ENCODE data around the gene CDT1.

CDT1 gene

DNA sequence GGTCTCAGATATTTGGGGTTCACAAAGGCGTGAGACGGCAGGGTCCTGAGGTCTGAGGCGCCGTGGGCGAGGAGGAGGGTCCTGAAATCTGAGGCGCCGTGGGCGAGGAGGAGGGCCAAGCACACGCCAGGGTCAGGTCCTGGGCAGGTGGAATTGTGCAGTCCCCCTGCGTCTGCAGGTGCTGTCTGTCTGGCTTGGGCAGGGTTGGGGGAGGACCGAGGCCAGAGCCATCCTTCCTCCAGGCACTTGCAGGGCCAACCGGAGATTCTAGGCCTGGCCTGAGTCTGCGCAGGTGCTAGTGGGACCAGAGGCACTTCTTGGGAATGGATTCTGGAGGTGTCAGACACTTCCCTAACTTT, 10.5 kb downstream of the CDT1 start:
- H2AFZ ChIP-seq (ENCODE audit: low read length) = no peak overlapping the region
- H3K23ac ChIP-seq (ENCODE audit: low read depth, low read length, poor library complexity) = peak overlapping the region; percentile 52
- peak overlapping the region; percentile 47 for H3K14ac ChIP-seq (ENCODE audit: low read length)
- peak overlapping the region; percentile 66 for H2AK5ac ChIP-seq (ENCODE audit: low read depth, low read length)
- H2BK120ac ChIP-seq (ENCODE audit: low read depth, low read length) = no peak overlapping the region
- H3K9me3 ChIP-seq (replicated peaks in 1 of 2; ENCODE audit: control insufficient read depth in 2 of 2, insufficient read depth in 1 of 2, low read depth in 1 of 2, low read length in 2 of 2) = peaks cover 0 to 8% of the 10 kb centered on the region in 2 donors
- no peak overlapping the region for H4K8ac ChIP-seq (ENCODE audit: low read depth, low read length)
- no CpG with 5 or more reads among the region's 13 CpGs for WGBS, 2 donors (ENCODE audit: extremely low coverage in 2 of 2, insufficient read length in 2 of 2, insufficient replicate concordance in 1 of 2)
- H3K79me1 ChIP-seq (ENCODE audit: low read depth, low read length) = peaks cover 17% of the 10 kb centered on the region
- H3K4ac ChIP-seq (ENCODE audit: low read length) = no peak overlapping the region
- DNase-seq (ENCODE audit: low spot score) = no peak
- no peak overlapping the region for H3K4me2 ChIP-seq (ENCODE audit: insufficient read depth, low read length, poor library complexity, severe bottlenecking)
- peaks cover 10 to 11% of the 10 kb centered on the region in 2 donors for H3K4me1 ChIP-seq (ENCODE audit: control insufficient read depth in 2 of 2, insufficient read depth in 1 of 2, low read depth in 1 of 2, low read length in 2 of 2)
- no peak overlapping the region for H3K4me3 ChIP-seq (ENCODE audit: low read length in 2 of 2)
- peak overlapping the region; percentile 67 for H3K9ac ChIP-seq (ENCODE audit: low read depth, low read length, poor library complexity)
- H3K18ac ChIP-seq (ENCODE audit: low read length) = no peak overlapping the region
- H3K27ac ChIP-seq (replicated peaks; ENCODE audit: low read length) = no peak overlapping the region
- peaks cover 12 to 15% of the 10 kb centered on the region in 2 donors for H3K36me3 ChIP-seq (replicated peaks in 1 of 2; ENCODE audit: control insufficient read depth in 2 of 2, insufficient read depth in 2 of 2, low read length in 2 of 2)
- H4K91ac ChIP-seq (ENCODE audit: low read depth, low read length, poor library complexity) = no peak overlapping the region
- no peak overlapping the region for H2BK12ac ChIP-seq (ENCODE audit: low read length)
- no peak overlapping the region for H2BK5ac ChIP-seq (ENCODE audit: low read length)
- no peaks in the 10 kb centered on the region for H3K27me3 ChIP-seq (ENCODE audit: control insufficient read depth in 3 of 3, insufficient read depth in 3 of 3, low read depth in 1 of 3, low read length in 3 of 3)
- H2BK15ac ChIP-seq (ENCODE audit: low read length) = no peak overlapping the region

DNA sequence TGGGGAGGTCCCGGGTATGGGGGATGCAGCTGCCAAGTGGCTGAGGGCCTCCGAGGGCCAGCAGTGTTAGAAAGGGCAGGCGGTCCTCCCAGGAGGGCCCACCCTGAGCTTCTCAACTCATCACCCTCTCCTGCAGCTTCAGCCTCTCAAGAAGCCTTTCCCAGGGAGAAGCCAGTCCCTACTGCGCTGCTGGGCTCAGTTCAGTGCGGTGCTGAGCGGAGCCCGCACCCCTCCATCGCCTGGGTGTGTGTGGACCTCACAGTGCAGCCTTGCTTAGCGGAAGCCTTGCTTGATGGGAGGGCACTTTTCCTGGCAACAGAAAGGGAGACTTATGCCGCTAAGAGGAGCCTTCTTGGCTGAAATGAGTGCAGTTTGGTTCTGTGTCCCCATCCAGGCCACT, 11.6 kb downstream of the CDT1 start:
- H2AFZ ChIP-seq (ENCODE audit: low read length) = no peak overlapping the region
- H3K4ac ChIP-seq (ENCODE audit: low read length) = no peak overlapping the region
- H4K91ac ChIP-seq (ENCODE audit: low read depth, low read length, poor library complexity) = no peak overlapping the region
- no peaks in the 10 kb centered on the region for H3K27me3 ChIP-seq (ENCODE audit: control insufficient read depth in 3 of 3, insufficient read depth in 3 of 3, low read depth in 1 of 3, low read length in 3 of 3)
- no peak overlapping the region for H3K27ac ChIP-seq (replicated peaks; ENCODE audit: low read length)
- H3K9ac ChIP-seq (ENCODE audit: low read depth, low read length, poor library complexity) = no peak overlapping the region
- H2AK5ac ChIP-seq (ENCODE audit: low read depth, low read length) = peak overlapping the region; percentile 5
- no peak overlapping the region for H3K4me2 ChIP-seq (ENCODE audit: insufficient read depth, low read length, poor library complexity, severe bottlenecking)
- WGBS, 2 donors (ENCODE audit: extremely low coverage in 2 of 2, insufficient read length in 2 of 2, insufficient replicate concordance in 1 of 2) = no CpG with 5 or more reads among the region's 10 CpGs
- H3K18ac ChIP-seq (ENCODE audit: low read length) = no peak overlapping the region
- peaks cover 5 to 7% of the 10 kb centered on the region in 2 donors for H3K4me1 ChIP-seq (ENCODE audit: control insufficient read depth in 2 of 2, insufficient read depth in 1 of 2, low read depth in 1 of 2, low read length in 2 of 2)
- DNase-seq (ENCODE audit: low spot score) = no peak
- peaks cover 0 to 8% of the 10 kb centered on the region in 2 donors for H3K9me3 ChIP-seq (replicated peaks in 1 of 2; ENCODE audit: control insufficient read depth in 2 of 2, insufficient read depth in 1 of 2, low read depth in 1 of 2, low read length in 2 of 2)
- H2BK5ac ChIP-seq (ENCODE audit: low read length) = no peak overlapping the region
- H4K8ac ChIP-seq (ENCODE audit: low read depth, low read length) = no peak overlapping the region
- peak overlapping the region; percentile 46 for H3K23ac ChIP-seq (ENCODE audit: low read depth, low read length, poor library complexity)
- no peak overlapping the region for H3K4me3 ChIP-seq (ENCODE audit: low read length in 2 of 2)
- peaks cover 9% of the 10 kb centered on the region for H3K79me1 ChIP-seq (ENCODE audit: low read depth, low read length)
- H2BK12ac ChIP-seq (ENCODE audit: low read length) = no peak overlapping the region
- no peak overlapping the region for H3K14ac ChIP-seq (ENCODE audit: low read length)
- peak overlapping the region; percentile 19 for H2BK15ac ChIP-seq (ENCODE audit: low read length)
- H3K36me3 ChIP-seq (replicated peaks in 1 of 2; ENCODE audit: control insufficient read depth in 2 of 2, insufficient read depth in 2 of 2, low read length in 2 of 2) = peaks cover 3 to 4% of the 10 kb centered on the region in 2 donors
- no peak overlapping the region for H2BK120ac ChIP-seq (ENCODE audit: low read depth, low read length)

DNA sequence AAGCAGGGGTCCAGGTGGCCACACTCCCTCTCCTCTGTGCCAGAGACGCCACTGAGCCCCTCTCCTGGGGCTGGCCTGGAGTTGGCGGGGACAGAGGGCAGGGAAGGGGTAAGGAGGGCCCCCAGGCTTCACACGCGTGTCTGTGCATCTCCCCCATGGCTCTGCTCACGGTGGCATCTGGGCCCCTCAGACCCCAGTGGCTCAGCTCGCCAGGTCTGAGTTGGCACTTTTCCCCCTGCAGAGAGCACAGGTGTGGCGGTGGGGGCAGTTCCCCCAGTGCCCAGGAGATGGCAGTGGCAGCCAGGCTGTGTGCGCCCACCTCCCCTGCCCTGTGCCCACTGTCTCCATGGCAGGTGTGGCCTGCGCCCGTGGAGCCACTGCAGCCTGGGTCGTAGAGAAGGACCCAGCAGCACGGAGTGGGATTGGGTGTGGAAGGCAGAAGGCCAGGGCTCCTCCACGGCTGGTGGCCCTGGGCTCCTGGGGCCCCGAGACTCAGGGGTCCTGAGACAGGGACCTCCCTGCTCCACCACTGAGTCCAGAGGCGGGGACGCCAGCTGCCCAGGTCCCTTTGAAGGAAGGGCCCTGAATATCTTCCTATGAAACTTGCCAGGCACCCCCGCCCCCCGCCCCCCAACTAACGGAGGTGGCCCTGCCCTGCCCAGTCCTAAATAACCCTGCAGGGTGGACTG, 12.5 kb downstream of the CDT1 start:
- Histone ChIP-seq H3K23ac (ENCODE audit: low read depth, low read length, poor library complexity) (peak overlapping the region; percentile 58), H3K18ac (ENCODE audit: low read length) (peak overlapping the region; percentile 11), H2BK5ac (ENCODE audit: low read length) (no peak overlapping the region), H4K8ac (ENCODE audit: low read depth, low read length) (peak overlapping the region; percentile 66), H3K9me3 (replicated peaks in 1 of 2; ENCODE audit: control insufficient read depth in 2 of 2, insufficient read depth in 1 of 2, low read depth in 1 of 2, low read length in 2 of 2) (peaks cover 0 to 8% of the 10 kb centered on the region in 2 donors), H2BK15ac (ENCODE audit: low read length) (peak overlapping the region; percentile 19), H3K4me2 (ENCODE audit: insufficient read depth, low read length, poor library complexity, severe bottlenecking) (no peak overlapping the region), H4K91ac (ENCODE audit: low read depth, low read length, poor library complexity) (no peak overlapping the region), H2AFZ (ENCODE audit: low read length) (no peak overlapping the region), H3K36me3 (replicated peaks in 1 of 2; ENCODE audit: control insufficient read depth in 2 of 2, insufficient read depth in 2 of 2, low read length in 2 of 2) (no peaks in the 10 kb centered on the region), H3K79me1 (ENCODE audit: low read depth, low read length) (peaks cover 4% of the 10 kb centered on the region), H3K27me3 (ENCODE audit: control insufficient read depth in 3 of 3, insufficient read depth in 3 of 3, low read depth in 1 of 3, low read length in 3 of 3) (no peaks in the 10 kb centered on the region), H3K4me1 (ENCODE audit: control insufficient read depth in 2 of 2, insufficient read depth in 1 of 2, low read depth in 1 of 2, low read length in 2 of 2) (no peaks in the 10 kb centered on the region), H3K14ac (ENCODE audit: low read length) (no peak overlapping the region), H3K4ac (ENCODE audit: low read length) (no peak overlapping the region), H2BK12ac (ENCODE audit: low read length) (no peak overlapping the region), H2AK5ac (ENCODE audit: low read depth, low read length) (peak overlapping the region; percentile 90), H3K27ac (replicated peaks; ENCODE audit: low read length) (no peak overlapping the region), H3K4me3 (ENCODE audit: low read length in 2 of 2) (no peak overlapping the region), H3K9ac (ENCODE audit: low read depth, low read length, poor library complexity) (no peak overlapping the region), H2BK120ac (ENCODE audit: low read depth, low read length) (peak overlapping the region; percentile 64)
- WGBS, 2 donors (ENCODE audit: extremely low coverage in 2 of 2, insufficient read length in 2 of 2, insufficient replicate concordance in 1 of 2) = no CpG with 5 or more reads among the region's 19 CpGs
- DNase-seq (ENCODE audit: low spot score) = no peak

DNA sequence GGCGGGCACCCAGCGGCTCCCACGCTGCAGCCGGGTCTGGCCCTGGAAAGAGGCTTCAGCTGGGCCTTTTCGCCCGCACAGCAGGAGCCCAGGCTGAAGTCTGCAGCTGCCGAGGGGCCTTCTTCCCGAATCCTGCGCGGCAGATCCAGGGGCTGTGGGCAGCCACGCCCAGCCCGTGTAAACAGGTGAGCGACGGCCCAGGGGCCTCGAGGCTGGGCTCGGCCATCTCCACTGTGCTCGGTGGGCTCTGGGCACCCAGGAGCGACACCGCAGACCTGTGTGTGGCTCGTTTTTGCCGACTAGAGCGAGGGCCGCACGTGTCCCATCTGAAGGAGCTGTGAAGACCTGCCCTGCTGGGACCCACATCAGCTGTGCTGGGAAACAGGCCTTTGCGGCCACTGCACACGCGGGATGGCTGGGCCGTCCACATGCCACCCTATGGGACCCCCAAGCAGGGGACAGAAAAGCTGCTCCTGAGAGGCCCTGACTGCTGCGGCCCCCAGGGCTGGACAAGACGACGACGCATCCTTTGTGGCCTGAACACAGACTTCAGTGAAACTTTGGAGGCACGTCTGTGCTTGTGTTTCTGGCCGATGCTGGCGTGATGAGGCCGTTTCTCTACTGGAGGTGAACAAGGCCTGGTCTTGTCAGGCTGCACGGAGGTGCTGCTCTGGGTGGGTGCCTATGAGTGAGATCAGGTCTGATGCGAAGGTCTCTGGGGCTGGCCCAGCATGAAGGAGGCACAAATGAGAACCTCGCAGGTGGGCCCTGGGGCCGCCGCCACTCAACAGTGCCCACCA, 13.3 kb downstream of the CDT1 start:
- no peak overlapping the region for H3K14ac ChIP-seq (ENCODE audit: low read length)
- no peaks in the 10 kb centered on the region for H3K36me3 ChIP-seq (replicated peaks in 1 of 2; ENCODE audit: control insufficient read depth in 2 of 2, insufficient read depth in 2 of 2, low read length in 2 of 2)
- H4K91ac ChIP-seq (ENCODE audit: low read depth, low read length, poor library complexity) = peak overlapping the region; percentile 92
- no peak overlapping the region for H2BK120ac ChIP-seq (ENCODE audit: low read depth, low read length)
- no peak overlapping the region for H3K4ac ChIP-seq (ENCODE audit: low read length)
- no peaks in the 10 kb centered on the region for H3K79me1 ChIP-seq (ENCODE audit: low read depth, low read length)
- H2AFZ ChIP-seq (ENCODE audit: low read length) = no peak overlapping the region
- H4K8ac ChIP-seq (ENCODE audit: low read depth, low read length) = peak overlapping the region; percentile 65
- H3K27ac ChIP-seq (replicated peaks; ENCODE audit: low read length) = no peak overlapping the region
- WGBS, 2 donors (ENCODE audit: extremely low coverage in 2 of 2, insufficient read length in 2 of 2, insufficient replicate concordance in 1 of 2) = no CpG with 5 or more reads among the region's 41 CpGs
- H3K18ac ChIP-seq (ENCODE audit: low read length) = peak overlapping the region; percentile 71
- peak overlapping the region; percentile 65 for H3K23ac ChIP-seq (ENCODE audit: low read depth, low read length, poor library complexity)
- no peak overlapping the region for H3K4me3 ChIP-seq (ENCODE audit: low read length in 2 of 2)
- no peak overlapping the region for H2BK15ac ChIP-seq (ENCODE audit: low read length)
- no peaks in the 10 kb centered on the region for H3K27me3 ChIP-seq (ENCODE audit: control insufficient read depth in 3 of 3, insufficient read depth in 3 of 3, low read depth in 1 of 3, low read length in 3 of 3)
- H3K4me1 ChIP-seq (ENCODE audit: control insufficient read depth in 2 of 2, insufficient read depth in 1 of 2, low read depth in 1 of 2, low read length in 2 of 2) = no peaks in the 10 kb centered on the region
- H3K9ac ChIP-seq (ENCODE audit: low read depth, low read length, poor library complexity) = peak overlapping the region; percentile 44
- no peak overlapping the region for H3K4me2 ChIP-seq (ENCODE audit: insufficient read depth, low read length, poor library complexity, severe bottlenecking)
- H2BK5ac ChIP-seq (ENCODE audit: low read length) = peak overlapping the region; percentile 24
- H2AK5ac ChIP-seq (ENCODE audit: low read depth, low read length) = peak overlapping the region; percentile 90
- H2BK12ac ChIP-seq (ENCODE audit: low read length) = peak overlapping the region; percentile 58
- peaks cover 0 to 7% of the 10 kb centered on the region in 2 donors for H3K9me3 ChIP-seq (replicated peaks in 1 of 2; ENCODE audit: control insufficient read depth in 2 of 2, insufficient read depth in 1 of 2, low read depth in 1 of 2, low read length in 2 of 2)
- DNase-seq (ENCODE audit: low spot score) = no peak

All from neuronal stem cell (in vitro differentiated cells).